Skeletal muscle tissue (tissue), 4 donors: ENCODE results near the gene NMD3. TPM values are rescaled to one million over a fixed set of nuclear protein-coding genes. Genes with fewer than 3 reads are reported as not detected.
"Not testable (repeated sequence)": the region's sequence is repeated elsewhere in the genome, so short reads cannot be mapped to it uniquely, and the experiment has no call there.

Experiments
- H3K27ac ChIP-seq: one replicate; pipeline ENCODE4 v1.7.0; 2013; ENCODE audit warnings: mild to moderate bottlenecking, low read depth, low read length, inconsistent platforms
- H3K27me3 ChIP-seq, 3 donors: one replicate each; pipeline ENCODE4 v1.7.0; 2013; ENCODE audit warnings: low read length in 3 of 3; ENCODE audit not compliant: control insufficient read depth in 3 of 3, insufficient read depth in 3 of 3
- H3K36me3 ChIP-seq, 3 donors: one replicate each; pipeline ENCODE4 v1.7.0; 2013; ENCODE audit warnings: low read length in 3 of 3; ENCODE audit not compliant: control insufficient read depth in 3 of 3, insufficient read depth in 3 of 3
- H3K4me1 ChIP-seq, 3 donors: one replicate each; pipeline ENCODE4 v1.7.0; 2013; ENCODE audit warnings: low read length in 3 of 3, mild to moderate bottlenecking in 3 of 3; ENCODE audit not compliant: control insufficient read depth in 3 of 3, insufficient read depth in 3 of 3
- H3K4me3 ChIP-seq, 3 donors: one replicate each; pipeline ENCODE4 v1.7.0; 2013; ENCODE audit warnings: low read length in 3 of 3
- H3K9ac ChIP-seq, 3 donors: one replicate each; pipeline ENCODE4 v1.7.0; 2013; ENCODE audit warnings: low read length in 3 of 3, mild to moderate bottlenecking in 3 of 3, moderate library complexity in 2 of 3, low read depth in 1 of 3
- H3K9me3 ChIP-seq, 3 donors: one replicate each; pipeline ENCODE4 v1.7.0; 2013; ENCODE audit warnings: low read length in 3 of 3; ENCODE audit not compliant: control insufficient read depth in 3 of 3
- total RNA-seq: library from RNA; depleted of rRNA; stranded (reverse); fragments of >200 nt; gene quantifications from one replicate; pipeline ENCODE4 v1.2.3, GENCODE V29; 2014
- donor health status: Osteomylitis.

Gene NMD3
- total RNA-seq: 62.6 TPM

GRCh38 chr3:161220850-161221753 is at the start of gene NMD3:
Gene NMD3, plus strand, starts transcription at chr3:161221311. Its CDS starts 703 bp downstream, at chr3:161222014.
- no peaks in the 10 kb centered on the region for H3K9me3 ChIP-seq
- peaks cover 6 to 14% (median 7%) of the 10 kb centered on the region in 3 donors for H3K4me1 ChIP-seq
- peak within 1 kb of the TSS; percentile 76 to 95 (median 91) for H3K4me3 ChIP-seq
- H3K9ac ChIP-seq: peak within 1 kb of the TSS; percentile 91 to 97 (median 94)
- H3K36me3 ChIP-seq: peaks cover 0 to 5% (median 0%) of the 10 kb centered on the region in 3 donors
- H3K27me3 ChIP-seq: no peaks in the 10 kb centered on the region
- H3K27ac ChIP-seq: peak within 1 kb of the TSS; percentile 92

- Histone ChIP-seq H3K4me3 (no peak overlapping the region), H3K27me3 (no peaks in the 10 kb centered on the region), H3K9ac (no peak overlapping the region), H3K4me1 (peaks cover 0 to 2% (median 2%) of the 10 kb centered on the region in 3 donors), H3K9me3 (no peaks in the 10 kb centered on the region), H3K27ac (no peak overlapping the region), H3K36me3 (no peaks in the 10 kb centered on the region)
Measured at GRCh38 chr3:161171639-161172552, 49.2 kb upstream of the NMD3 start.

- no peak overlapping the region for H3K27ac ChIP-seq
- no peak overlapping the region for H3K9ac ChIP-seq
- no peak overlapping the region for H3K4me3 ChIP-seq
- H3K27me3 ChIP-seq: no peaks in the 10 kb centered on the region
- no peaks in the 10 kb centered on the region for H3K9me3 ChIP-seq
- H3K36me3 ChIP-seq: no peaks in the 10 kb centered on the region
- H3K4me1 ChIP-seq: peaks cover 0 to 2% (median 2%) of the 10 kb centered on the region in 3 donors
Measured at GRCh38 chr3:161175506-161175905, 45.6 kb upstream of the NMD3 start.

GRCh38 chr3:161177991-161178390 is 43.1 kb upstream of the NMD3 start:
- Histone ChIP-seq H3K4me3 (no peak overlapping the region), H3K36me3 (no peaks in the 10 kb centered on the region), H3K9ac (no peak overlapping the region), H3K9me3 (no peaks in the 10 kb centered on the region), H3K27me3 (no peaks in the 10 kb centered on the region), H3K27ac (no peak overlapping the region), H3K4me1 (no peaks in the 10 kb centered on the region)

GRCh38 chr3:161181371-161181770 is 39.7 kb upstream of the NMD3 start:
- not testable (repeated sequence) for H3K27me3 ChIP-seq, H3K4me1 ChIP-seq, H3K9me3 ChIP-seq, H3K4me3 ChIP-seq, H3K36me3 ChIP-seq, H3K9ac ChIP-seq, H3K27ac ChIP-seq

- H3K9ac ChIP-seq: no peak overlapping the region
Measured at GRCh38 chr3:161187046-161187445, 34.1 kb upstream of the NMD3 start.

GRCh38 chr3:161197855-161198850 is 23.0 kb upstream of the NMD3 start:
- Histone ChIP-seq H3K27me3 (no peaks in the 10 kb centered on the region), H3K9ac (no peak overlapping the region), H3K9me3 (no peaks in the 10 kb centered on the region), H3K27ac (no peak overlapping the region), H3K4me1 (no peaks in the 10 kb centered on the region), H3K4me3 (no peak overlapping the region), H3K36me3 (no peaks in the 10 kb centered on the region)

More at GRCh38 chr3:161187046-161187445, 34.1 kb upstream of the NMD3 start:
- H3K9me3 ChIP-seq: no peaks in the 10 kb centered on the region
- no peaks in the 10 kb centered on the region for H3K27me3 ChIP-seq
- H3K4me3 ChIP-seq: no peak overlapping the region
- H3K4me1 ChIP-seq: no peaks in the 10 kb centered on the region
- H3K36me3 ChIP-seq: no peaks in the 10 kb centered on the region
- no peak overlapping the region for H3K27ac ChIP-seq

GRCh38 chr3:161199926-161200325 is 21.2 kb upstream of the NMD3 start:
- H3K4me1 ChIP-seq: no peaks in the 10 kb centered on the region
- H3K36me3 ChIP-seq: no peaks in the 10 kb centered on the region
- H3K9ac ChIP-seq: no peak overlapping the region
- no peak overlapping the region for H3K4me3 ChIP-seq
- H3K9me3 ChIP-seq: no peaks in the 10 kb centered on the region
- H3K27me3 ChIP-seq: no peaks in the 10 kb centered on the region
- no peak overlapping the region for H3K27ac ChIP-seq

- Histone ChIP-seq H3K9ac (no peak overlapping the region), H3K9me3 (no peaks in the 10 kb centered on the region), H3K36me3 (no peaks in the 10 kb centered on the region), H3K4me3 (no peak overlapping the region), H3K27ac (no peak overlapping the region), H3K27me3 (no peaks in the 10 kb centered on the region), H3K4me1 (no peaks in the 10 kb centered on the region)
Measured at GRCh38 chr3:161203485-161204098, 17.5 kb upstream of the NMD3 start.
